Measurements from ENCODE around the gene MICU1. TPM values are rescaled to one million over a fixed set of nuclear protein-coding genes. Genes with fewer than 3 reads are reported as not detected.

MICU1 gene
- total and polyA plus RNA-seq, 2 donors (not counting 3 experiments of a cell fraction or from before 2014, with no cell fraction given), result 27.5 to 48.0 TPM

- Histone ChIP-seq H3K9ac (replicated peaks; ENCODE audit: extremely low read depth, insufficient read depth, low read length) (peak overlapping the region; percentile 61), H3K4me3 (replicated peaks in 1 of 3; ENCODE audit: insufficient read depth in 1 of 3, low read depth in 1 of 3, low read length in 3 of 3) (no peak overlapping the region), H3K9me3 (replicated peaks; ENCODE audit: control insufficient read depth, insufficient read depth, low read length) (no peaks in the 10 kb centered on the region), H3K4me2 (ENCODE audit: insufficient read depth, low read length) (no peak overlapping the region), H3K27ac (ENCODE audit: insufficient read depth, low read depth, low read length) (peak overlapping the region; percentile 97), H3K4me1 (ENCODE audit: control insufficient read depth, extremely low read depth, insufficient read depth, low read length) (peaks cover 59% of the 10 kb centered on the region), H3K79me2 (ENCODE audit: control insufficient read depth, insufficient read depth, low read length) (no peaks in the 10 kb centered on the region), H2AFZ (ENCODE audit: low read depth, low read length) (no peak overlapping the region), H4K20me1 (replicated peaks; ENCODE audit: control insufficient read depth, extremely low read depth, insufficient read depth, low read length) (no peaks in the 10 kb centered on the region), H3K27me3 (ENCODE audit: control insufficient read depth in 2 of 2, insufficient read depth in 2 of 2, low read length in 2 of 2) (no peaks in the 10 kb centered on the region), H3K9me1 (replicated peaks; ENCODE audit: control insufficient read depth, extremely low read depth, insufficient read depth, low read length) (no peaks in the 10 kb centered on the region), H3K36me3 (ENCODE audit: control insufficient read depth in 2 of 2, extremely low read depth in 1 of 2, insufficient read depth in 2 of 2, low read length in 2 of 2) (peaks cover 0 to 12% of the 10 kb centered on the region in 2 experiments)
- dilution Hi-C loops (cut with MboI; ENCODE audit: extremely low pct_ligation_motif_present, low sequenced_read_pairs) (no loop called here), intact Hi-C loops (cut with micrococcal nuclease) (loop anchor here (5.0 kb wide), 1 partner anchor 356 kb away; no protein-coding TSS in a partner anchor)
- peak; percentile 57 for DNase-seq (ENCODE audit: low read depth, low spot score)
- ChIA-PET CTCF (interaction anchor here (1.4 to 12.3 kb wide), 9 partner anchors 12 to 437 kb away, joined by 3 to 214 read pairs (median 6); partner anchors contain the start of gene DDIT4), POLR2A (interaction anchor here (0.6 to 3.1 kb wide), 4 partner anchors 31 to 106 kb away, joined by 3 to 30 read pairs (median 4); partner anchors contain the start of gene DDIT4)
- no peak for TF ChIP-seq EZH2 (IDR thresholded peaks at IDR 0.05; ENCODE audit: borderline replicate concordance, low read depth, low read length, severe bottlenecking)
- TF ChIP-seq CTCF (IDR thresholded peaks at IDR 0.05; ENCODE audit: extremely low read depth in 1 of 2, insufficient read depth in 1 of 2, low read depth in 1 of 2, low read length in 2 of 2), result no peak
- no peak for TF ChIP-seq GATA2 (IDR thresholded peaks at IDR 0.05; ENCODE audit: insufficient read depth, insufficient read length, low read depth, low read length)
- no peak for TF ChIP-seq JUN (IDR thresholded peaks at IDR 0.05; ENCODE audit: borderline replicate concordance, insufficient read depth, insufficient read length, low read depth)
- BruUV-seq (replicated peaks), result TSS peak; percentile 3
- FAIRE-seq, result peak; percentile 77
Observed at GRCh38 chr10:72333112-72334015, 292.5 kb downstream of the MICU1 start.

Data from endothelial cell of umbilical vein (primary cell).